Peyer's patch (tissue), 4 donors: ENCODE measurements around the gene GSTCD. TPM values are rescaled to one million over a fixed set of nuclear protein-coding genes. Genes with fewer than 3 reads are reported as not detected.
"Not testable (repeated sequence)": the region's sequence is repeated elsewhere in the genome, so short reads cannot be mapped to it uniquely, and the experiment has no call there.

ENCODE experiments used
- DNase-seq, 3 donors: peaks; one replicate each; pipeline ENCODE4 v3.0.0-alpha.2; 2017 to 2019
- H3K27ac ChIP-seq, 4 donors: fragments of 200-600 bp; sonication (generic); one replicate each; pipeline ENCODE4 v1.5.1; 2016 to 2019
- H3K27me3 ChIP-seq, 2 donors: fragments of 200-600 bp; sonication (generic); one replicate each; pipeline ENCODE4 v1.5.1; 2019
- H3K36me3 ChIP-seq, 3 donors: fragments of 200-600 bp; sonication (generic); one replicate each; pipeline ENCODE4 v1.5.1; 2016 to 2019
- H3K4me1 ChIP-seq, 4 donors: fragments of 200-600 bp; sonication (generic); one replicate each; pipeline ENCODE4 v1.5.1; 2016 to 2019
- H3K4me3 ChIP-seq, 4 donors: fragments of 200-600 bp; sonication (generic); 1 replicate in 3 of 4; 2 replicates in 1 of 4; pipeline ENCODE4 v1.5.1; 2016 to 2019; ENCODE audit warnings: mild to moderate bottlenecking in 1 of 4
- H3K9me3 ChIP-seq, 4 donors: fragments of 200-600 bp; sonication (generic); one replicate each; pipeline ENCODE4 v1.5.1; 2016 to 2019; ENCODE audit warnings: mild to moderate bottlenecking in 1 of 4
- CTCF ChIP-seq, 6 experiments: fragments of 450-650 bp in 4 of 6; fragments of 200-600 bp in 2 of 6; sonication (generic) in 1 of 6; IDR thresholded peaks; one replicate each; pipeline ENCODE4 v1.5.1; 2017 to 2019; ENCODE audit warnings: antibody characterized with exemption in 6 of 6, mild to moderate bottlenecking in 3 of 6, moderate library complexity in 1 of 6
- POLR2A ChIP-seq, 2 donors: fragments of 450-650 bp; IDR thresholded peaks; one replicate each; pipeline ENCODE4 v1.5.1; 2017; ENCODE audit warnings: antibody characterized with exemption in 2 of 2, mild to moderate bottlenecking in 2 of 2, moderate library complexity in 2 of 2
- total RNA-seq, 4 donors: library from RNA; depleted of rRNA; stranded (reverse); fragments of >200 nt; gene quantifications; one replicate each; pipeline ENCODE4 v1.1.0, GENCODE V29; 2016

The GSTCD gene
- total RNA-seq, 4 donors from 2014 or later: 6.4 to 23.1 (median 10.3) TPM

GRCh38 chr4:105686571-105686970 lies 22.0 kb upstream of the GSTCD start:
- DNase-seq: no peak
- TF ChIP-seq CTCF (IDR thresholded peaks at IDR 0.05) (no peak), POLR2A (IDR thresholded peaks at IDR 0.05) (no peak)
- Histone ChIP-seq H3K9me3 (no peaks in the 10 kb centered on the region), H3K4me3 (no peak overlapping the region), H3K36me3 (peaks cover 0 to 74% (median 0%) of the 10 kb centered on the region in 3 donors), H3K27ac (no peak overlapping the region), H3K4me1 (no peaks in the 10 kb centered on the region), H3K27me3 (no peaks in the 10 kb centered on the region)

GRCh38 chr4:105694812-105695211 lies 13.8 kb upstream of the GSTCD start:
- H3K36me3 ChIP-seq: peaks cover 0 to 71% (median 0%) of the 10 kb centered on the region in 3 donors
- not testable (repeated sequence) for H3K27ac ChIP-seq, H3K27me3 ChIP-seq, H3K4me3 ChIP-seq, H3K4me1 ChIP-seq, DNase-seq, H3K9me3 ChIP-seq

- H3K9me3 ChIP-seq, H3K27me3 ChIP-seq, DNase-seq, H3K27ac ChIP-seq, H3K4me1 ChIP-seq, H3K4me3 ChIP-seq: not testable (repeated sequence)
- H3K36me3 ChIP-seq: peaks cover 0 to 69% (median 0%) of the 10 kb centered on the region in 3 donors
Observed at GRCh38 chr4:105695832-105696231, 12.8 kb upstream of the GSTCD start.

- H3K9me3 ChIP-seq: no peaks in the 10 kb centered on the region
- no peaks in the 10 kb centered on the region for H3K4me1 ChIP-seq
- no peak overlapping the region for H3K27ac ChIP-seq
- no peaks in the 10 kb centered on the region for H3K27me3 ChIP-seq
- TF ChIP-seq CTCF (IDR thresholded peaks at IDR 0.05): no peak
- no peak for TF ChIP-seq POLR2A (IDR thresholded peaks at IDR 0.05)
- H3K4me3 ChIP-seq: no peak overlapping the region
- peaks cover 0 to 48% (median 0%) of the 10 kb centered on the region in 3 donors for H3K36me3 ChIP-seq
- DNase-seq: no peak
Observed at GRCh38 chr4:105698607-105699006, 10.0 kb upstream of the GSTCD start.

- Histone ChIP-seq H3K9me3 (no peaks in the 10 kb centered on the region), H3K36me3 (peaks cover 0 to 7% (median 0%) of the 10 kb centered on the region in 3 donors), H3K27ac (peak overlapping the region; percentile 82 to 92 (median 86)), H3K4me1 (peaks cover 0 to 24% (median 6%) of the 10 kb centered on the region in 4 donors), H3K4me3 (peak overlapping the region; percentile 78 to 90 (median 88)), H3K27me3 (no peaks in the 10 kb centered on the region)
- DNase-seq: no peak
- no peak for TF ChIP-seq POLR2A (IDR thresholded peaks at IDR 0.05)
- no peak for TF ChIP-seq CTCF (IDR thresholded peaks at IDR 0.05)
Observed at GRCh38 chr4:105707782-105708180, 803 bp upstream of the GSTCD start.

GRCh38 chr4:105709081-105709450 lies 482 bp downstream of the GSTCD start:
- Histone ChIP-seq H3K9me3 (no peaks in the 10 kb centered on the region), H3K27me3 (no peaks in the 10 kb centered on the region), H3K27ac (peak overlapping the region; percentile 82 to 92 (median 86)), H3K36me3 (no peaks in the 10 kb centered on the region), H3K4me3 (peak overlapping the region; percentile 78 to 90 (median 88)), H3K4me1 (peaks cover 0 to 24% (median 6%) of the 10 kb centered on the region in 4 donors)
- TF ChIP-seq POLR2A (IDR thresholded peaks at IDR 0.05) (no peak), CTCF (IDR thresholded peaks at IDR 0.05) (no peak)
- DNase-seq: peak in 1 of 3 donors; percentile 54

GRCh38 chr4:105710012-105710600 lies 1.5 kb downstream of the GSTCD start:
- Histone ChIP-seq H3K4me1 (peaks cover 0 to 24% (median 6%) of the 10 kb centered on the region in 4 donors), H3K36me3 (no peaks in the 10 kb centered on the region), H3K27me3 (no peaks in the 10 kb centered on the region), H3K9me3 (no peaks in the 10 kb centered on the region), H3K27ac (no peak overlapping the region), H3K4me3 (no peak overlapping the region)
- TF ChIP-seq CTCF (IDR thresholded peaks at IDR 0.05) (no peak), POLR2A (IDR thresholded peaks at IDR 0.05) (no peak)
- DNase-seq: no peak
